ENCODE measurements around the gene TPGS2. TPM values are rescaled to one million over a fixed set of nuclear protein-coding genes. Genes with fewer than 3 reads are reported as not detected.
"Not testable (repeated sequence)": the region's sequence is repeated elsewhere in the genome, so short reads cannot be mapped to it uniquely, and the experiment has no call there.

The TPGS2 gene
- polyA plus RNA-seq (2012; ENCODE audit: missing spikeins), result 65.5 TPM

DNA sequence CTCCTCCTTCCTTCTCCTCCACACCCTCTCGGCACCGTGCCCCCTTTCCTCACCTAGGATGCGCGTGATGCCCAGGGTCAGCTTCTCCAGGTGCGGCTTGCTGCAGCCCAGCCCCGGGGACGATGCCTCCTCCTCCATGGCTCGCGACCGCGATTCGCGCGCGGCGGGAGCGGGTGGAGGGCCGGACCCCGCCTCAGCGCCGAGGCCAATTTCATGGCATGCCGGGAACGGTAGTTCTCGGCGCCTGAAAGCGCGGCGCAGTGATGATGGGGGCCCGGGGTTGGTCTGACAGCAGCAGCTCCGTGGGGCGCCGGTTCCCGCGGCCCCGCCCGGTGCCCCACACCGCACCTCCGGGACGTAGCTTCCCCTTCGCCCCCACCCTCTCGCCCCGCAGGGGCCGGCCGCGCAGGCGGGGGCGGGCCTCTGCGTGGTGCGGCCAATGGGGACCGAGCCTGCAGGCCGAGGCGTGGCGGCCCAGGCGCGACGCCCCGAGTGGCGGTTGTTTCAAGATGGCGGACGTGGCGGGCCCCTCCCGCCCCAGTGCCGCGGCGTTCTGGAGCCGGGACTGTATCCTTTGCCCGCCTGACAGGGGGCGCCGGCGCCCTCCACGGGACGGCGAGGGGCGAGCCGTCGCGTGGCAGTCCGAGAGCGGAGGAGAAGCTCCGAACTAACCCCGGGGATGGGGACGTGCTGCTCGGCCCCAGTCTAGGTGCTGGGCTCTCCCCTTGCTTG lies at the start of gene TPGS2, which contains the start of gene KIAA1328:
Gene TPGS2, minus strand, starts transcription at position 373 of the 732 bp plus-strand sequence. Its CDS starts 235 bp downstream, at position 138.
Gene KIAA1328, plus strand, starts transcription at position 498 of the 732 bp plus-strand sequence. Its CDS starts 12 bp downstream, at position 510.
- TF ChIP-seq POLR2AphosphoS5 (IDR thresholded peaks at IDR 0.05; ENCODE audit: low read depth, low read length), result no peak
- TF ChIP-seq POLR2A (IDR thresholded peaks at IDR 0.05; ENCODE audit: low read depth, low read length), result peak; percentile 76; the same call in 1 of the 2 replicates
- peak; percentile 32; the same call in 1 of the 2 replicates for TF ChIP-seq TAF1 (IDR thresholded peaks at IDR 0.05; ENCODE audit: borderline replicate concordance, low read depth, low read length)
- FAIRE-seq, result peak; percentile 97
- DNase-seq (ENCODE audit: insufficient read length), result peak; percentile 85

- not testable (repeated sequence) for FAIRE-seq
These were observed 45.0 kb upstream of the TPGS2 start for GRCh38 chr18:36873826-36874225.

GRCh38 chr18:36872329-36872728 lies 43.5 kb upstream of the TPGS2 start:
- no peak for DNase-seq (ENCODE audit: insufficient read length)
- FAIRE-seq, result no peak
- TF ChIP-seq TAF1 (IDR thresholded peaks at IDR 0.05; ENCODE audit: borderline replicate concordance, low read depth, low read length) (no peak), POLR2AphosphoS5 (IDR thresholded peaks at IDR 0.05; ENCODE audit: low read depth, low read length) (no peak), POLR2A (IDR thresholded peaks at IDR 0.05; ENCODE audit: low read depth, low read length) (no peak)

More at GRCh38 chr18:36873826-36874225, 45.0 kb upstream of the TPGS2 start:
- not testable (repeated sequence) for DNase-seq (ENCODE audit: insufficient read length)

- TF ChIP-seq TAF1 (IDR thresholded peaks at IDR 0.05; ENCODE audit: borderline replicate concordance, low read depth, low read length) (no peak), POLR2A (IDR thresholded peaks at IDR 0.05; ENCODE audit: low read depth, low read length) (no peak), POLR2AphosphoS5 (IDR thresholded peaks at IDR 0.05; ENCODE audit: low read depth, low read length) (no peak)
- DNase-seq (ENCODE audit: insufficient read length) (no peak), FAIRE-seq (no peak)
These were observed 43.0 kb upstream of the TPGS2 start for GRCh38 chr18:36871801-36872200.

DNA sequence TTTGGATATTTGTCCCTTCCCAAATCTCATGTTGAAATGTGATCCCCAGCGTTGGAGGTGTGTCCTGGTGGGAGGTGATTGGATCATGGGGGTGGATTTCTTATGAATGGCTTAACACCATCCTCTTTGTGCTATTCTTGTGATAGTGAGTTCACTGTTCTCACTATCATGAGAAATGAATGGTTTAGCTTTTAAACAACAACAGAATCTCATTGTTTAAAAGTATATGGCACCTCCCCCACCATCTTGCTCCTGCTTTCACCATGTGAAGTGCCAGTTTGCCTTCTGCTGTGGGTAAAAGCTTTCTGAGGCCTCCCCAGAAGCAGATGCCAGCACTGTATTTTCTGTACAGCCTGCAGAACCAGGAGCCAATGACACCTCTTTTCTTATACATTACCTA lies 38.3 kb upstream of the TPGS2 start:
- TF ChIP-seq TAF1 (IDR thresholded peaks at IDR 0.05; ENCODE audit: borderline replicate concordance, low read depth, low read length), result no peak
- no peak for TF ChIP-seq POLR2A (IDR thresholded peaks at IDR 0.05; ENCODE audit: low read depth, low read length)
- no peak for TF ChIP-seq POLR2AphosphoS5 (IDR thresholded peaks at IDR 0.05; ENCODE audit: low read depth, low read length)
- FAIRE-seq, result no peak
- no peak for DNase-seq (ENCODE audit: insufficient read length)

DNA sequence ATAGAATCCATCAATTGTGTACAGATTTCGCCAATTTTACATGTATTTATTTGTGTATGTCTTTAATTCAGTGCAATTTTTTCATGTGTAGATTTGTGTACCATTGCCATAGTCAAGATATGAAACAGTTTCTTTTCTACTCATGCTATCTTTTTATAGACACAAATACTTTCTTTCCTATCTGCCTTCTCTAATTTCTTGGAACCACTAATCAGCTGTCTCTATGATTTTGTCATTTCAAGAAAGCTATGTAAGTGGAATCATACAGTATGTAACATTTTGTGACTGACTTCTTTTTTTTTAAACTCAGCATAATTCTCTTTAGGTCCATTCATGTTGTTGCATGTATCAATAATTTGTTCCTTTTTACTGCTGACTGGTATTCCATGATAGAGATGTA lies 33.4 kb upstream of the TPGS2 start:
- DNase-seq (ENCODE audit: insufficient read length), result no peak
- no peak for FAIRE-seq
- no peak for TF ChIP-seq TAF1 (IDR thresholded peaks at IDR 0.05; ENCODE audit: borderline replicate concordance, low read depth, low read length)
- TF ChIP-seq POLR2AphosphoS5 (IDR thresholded peaks at IDR 0.05; ENCODE audit: low read depth, low read length), result no peak

DNA sequence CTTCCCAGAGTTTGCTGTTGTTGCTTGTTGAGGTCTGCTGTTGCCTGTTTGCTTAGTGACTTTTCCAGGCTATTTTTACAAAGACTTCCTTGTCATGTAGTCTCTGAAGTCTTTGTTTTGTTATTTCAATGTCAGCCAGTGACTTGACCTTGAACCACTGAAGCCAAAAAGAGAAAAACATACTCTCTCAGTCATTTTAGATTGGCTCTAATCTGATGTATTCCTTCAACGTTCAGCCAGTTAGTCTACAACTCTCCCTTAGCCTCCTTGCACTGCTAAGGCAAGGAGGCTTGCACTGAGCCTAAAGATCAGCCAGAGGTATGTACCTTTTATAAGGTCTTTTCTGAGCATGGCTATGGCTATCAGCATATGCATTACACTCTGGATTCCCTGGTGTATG lies 28.0 kb upstream of the TPGS2 start:
- DNase-seq (ENCODE audit: insufficient read length) (no peak), FAIRE-seq (no peak)
- no peak for TF ChIP-seq TAF1 (IDR thresholded peaks at IDR 0.05; ENCODE audit: borderline replicate concordance, low read depth, low read length)
- TF ChIP-seq POLR2AphosphoS5 (IDR thresholded peaks at IDR 0.05; ENCODE audit: low read depth, low read length), result no peak
- TF ChIP-seq POLR2A (IDR thresholded peaks at IDR 0.05; ENCODE audit: low read depth, low read length), result no peak

DNA sequence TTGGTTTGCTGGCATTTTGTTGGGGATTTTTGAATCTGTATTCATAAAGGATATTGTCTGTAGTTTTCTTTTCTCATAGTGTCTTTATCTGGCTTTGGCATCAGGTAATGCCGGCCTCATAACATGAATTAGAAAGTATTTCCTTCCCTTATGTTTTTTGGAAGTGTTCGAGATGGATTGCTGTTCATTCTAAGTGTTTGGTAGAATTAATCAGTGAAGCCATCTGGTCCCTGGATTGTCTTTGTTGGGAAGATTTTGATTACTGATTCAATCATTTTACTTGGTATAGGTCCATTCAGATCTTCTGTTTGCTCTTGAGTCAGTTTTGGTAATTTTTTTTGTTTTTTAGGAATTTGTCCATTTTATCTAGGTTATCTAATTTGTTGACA lies 22.4 kb upstream of the TPGS2 start:
- FAIRE-seq (no peak), DNase-seq (ENCODE audit: insufficient read length) (no peak)
- no peak for TF ChIP-seq TAF1 (IDR thresholded peaks at IDR 0.05; ENCODE audit: borderline replicate concordance, low read depth, low read length)
- TF ChIP-seq POLR2AphosphoS5 (IDR thresholded peaks at IDR 0.05; ENCODE audit: low read depth, low read length), result no peak
- no peak for TF ChIP-seq POLR2A (IDR thresholded peaks at IDR 0.05; ENCODE audit: low read depth, low read length)

DNA sequence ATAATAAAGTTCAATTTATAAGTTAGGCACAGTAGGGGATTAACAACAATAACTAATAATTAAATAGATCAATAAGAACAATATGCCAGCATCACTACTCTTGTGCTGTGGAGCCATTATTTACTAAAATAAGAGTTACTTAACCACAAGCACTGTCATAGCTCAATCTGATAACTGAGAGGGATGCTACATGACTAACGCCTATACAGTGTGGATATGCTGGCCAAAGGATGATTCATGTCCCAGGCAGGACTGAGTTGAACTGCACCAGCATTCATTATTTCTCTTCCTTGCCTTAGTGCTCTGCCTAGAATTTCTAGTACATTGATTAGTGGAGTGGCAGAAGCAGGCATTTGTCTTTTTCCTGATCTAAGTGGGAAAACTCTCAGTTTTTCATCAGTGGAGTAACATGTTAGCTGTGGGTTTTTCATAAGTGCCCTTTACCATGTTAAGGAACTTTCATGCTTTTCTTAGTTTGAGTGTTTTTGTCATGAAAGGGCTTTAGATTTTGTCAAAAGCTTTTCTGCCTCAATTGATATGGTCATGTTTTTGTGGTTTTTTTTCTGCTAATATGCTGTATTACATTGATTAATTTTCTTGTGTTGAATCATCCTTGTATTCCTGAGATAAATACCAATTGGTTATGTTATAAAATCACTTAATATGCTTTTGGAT lies 21.9 kb upstream of the TPGS2 start:
- FAIRE-seq (no peak), DNase-seq (ENCODE audit: insufficient read length) (no peak)
- TF ChIP-seq POLR2A (IDR thresholded peaks at IDR 0.05; ENCODE audit: low read depth, low read length) (no peak), POLR2AphosphoS5 (IDR thresholded peaks at IDR 0.05; ENCODE audit: low read depth, low read length) (no peak)

DNA sequence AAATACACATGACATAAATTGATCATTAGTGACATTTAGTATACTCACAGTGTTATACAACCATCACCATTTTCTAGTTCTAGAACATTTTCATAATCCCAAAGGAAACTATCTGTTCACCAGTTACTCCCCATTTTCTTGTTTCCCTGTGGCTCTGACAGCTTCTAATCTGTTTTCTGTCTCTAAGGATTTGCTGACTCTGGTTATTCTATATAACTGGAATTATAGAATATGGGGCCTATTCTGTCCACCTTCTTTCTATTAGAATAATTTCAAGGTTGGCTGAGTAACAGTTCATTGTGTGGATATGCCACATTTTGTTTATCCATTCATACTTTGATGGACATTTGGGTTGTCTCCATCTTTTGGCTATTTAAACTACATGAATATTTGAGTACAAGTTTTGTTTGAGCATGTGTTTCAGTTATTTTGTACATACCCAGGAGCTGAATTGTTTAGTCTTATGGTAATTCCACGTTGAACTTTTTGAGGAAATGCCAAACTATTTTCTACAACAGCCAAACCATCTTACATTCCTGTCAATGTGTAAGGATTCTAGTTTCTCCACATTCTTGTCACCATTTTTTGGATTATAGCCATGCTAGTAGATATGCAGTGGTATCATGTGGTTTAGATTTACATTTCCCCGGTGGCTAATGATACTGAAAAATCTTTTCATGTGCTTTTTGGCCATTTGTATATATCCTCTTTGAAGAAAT lies 20.6 kb upstream of the TPGS2 start:
- DNase-seq (ENCODE audit: insufficient read length) (no peak), FAIRE-seq (no peak)
- no peak for TF ChIP-seq POLR2AphosphoS5 (IDR thresholded peaks at IDR 0.05; ENCODE audit: low read depth, low read length)
- TF ChIP-seq POLR2A (IDR thresholded peaks at IDR 0.05; ENCODE audit: low read depth, low read length), result no peak
- no peak for TF ChIP-seq TAF1 (IDR thresholded peaks at IDR 0.05; ENCODE audit: borderline replicate concordance, low read depth, low read length)

- DNase-seq (ENCODE audit: insufficient read length) (no peak), FAIRE-seq (no peak)
- TF ChIP-seq POLR2AphosphoS5 (IDR thresholded peaks at IDR 0.05; ENCODE audit: low read depth, low read length) (no peak), POLR2A (IDR thresholded peaks at IDR 0.05; ENCODE audit: low read depth, low read length) (no peak), TAF1 (IDR thresholded peaks at IDR 0.05; ENCODE audit: borderline replicate concordance, low read depth, low read length) (no peak)
These were observed 19.8 kb upstream of the TPGS2 start for GRCh38 chr18:36848609-36849008.
